A549 (cell line): ENCODE results near the gene SCYL3.

Experiments
- CEBPB ChIP-seq, 2 experiments: fragments of >200 bp in 1 of 2; sonication (Bioruptor Twin) in 1 of 2; formaldehyde crosslinking in 1 of 2; IDR thresholded peaks; 2 replicates each; pipeline ENCODE4 v1.6.1; 2012 to 2016
- HOXA7 ChIP-seq: fragments of 250-450 bp; sonication (Bioruptor Pico); IDR thresholded peaks from 2 replicates; pipeline ENCODE4 v1.5.0; 2020; ENCODE audit warnings: mild to moderate bottlenecking, moderate library complexity
- NFE2L2 ChIP-seq: fragments of 150-350 bp; conservative IDR thresholded peaks from 2 replicates; pipeline ENCODE4 v1.6.1; 2014; ENCODE audit warnings: low read length
- PHF8 ChIP-seq: fragments of 200-600 bp; sonication (generic); IDR thresholded peaks from 2 replicates; pipeline ENCODE4 v1.6.1; 2016; ENCODE audit warnings: low read depth, mild to moderate bottlenecking, antibody characterized with exemption, moderate library complexity, borderline replicate concordance
- POLR2A ChIP-seq: IDR thresholded peaks from 2 replicates; pipeline ENCODE4 v1.6.1; 2012; ENCODE audit warnings: mild to moderate bottlenecking, low read length
- POLR2AphosphoS2 ChIP-seq: conservative IDR thresholded peaks from 2 replicates; pipeline ENCODE4 v1.6.1; 2012; ENCODE audit warnings: low read length, improper control_type of control experiment, inconsistent platforms
- RARB ChIP-seq: fragments of 250-450 bp; sonication (Bioruptor Pico); IDR thresholded peaks from 2 replicates; pipeline ENCODE4 v1.8.0; 2021; ENCODE audit warnings: mild to moderate bottlenecking, moderate library complexity
- RFX5 ChIP-seq: fragments of 450-650 bp; IDR thresholded peaks from 2 replicates; pipeline ENCODE4 v1.7.1; 2014; ENCODE audit warnings: antibody characterized with exemption, mild to moderate bottlenecking, moderate library complexity
- TF ChIP-seq, protein P1 (sequence below): fragments of >200 bp; sonication (Bioruptor Twin); formaldehyde crosslinking; IDR thresholded peaks from 3 replicates; pipeline ENCODE4 v1.5.1; 2016
- TF ChIP-seq, protein P2 (sequence below): fragments of 450-650 bp; IDR thresholded peaks from 2 replicates; pipeline ENCODE4 v1.6.1; 2014; ENCODE audit warnings: antibody characterized with exemption

DNA sequence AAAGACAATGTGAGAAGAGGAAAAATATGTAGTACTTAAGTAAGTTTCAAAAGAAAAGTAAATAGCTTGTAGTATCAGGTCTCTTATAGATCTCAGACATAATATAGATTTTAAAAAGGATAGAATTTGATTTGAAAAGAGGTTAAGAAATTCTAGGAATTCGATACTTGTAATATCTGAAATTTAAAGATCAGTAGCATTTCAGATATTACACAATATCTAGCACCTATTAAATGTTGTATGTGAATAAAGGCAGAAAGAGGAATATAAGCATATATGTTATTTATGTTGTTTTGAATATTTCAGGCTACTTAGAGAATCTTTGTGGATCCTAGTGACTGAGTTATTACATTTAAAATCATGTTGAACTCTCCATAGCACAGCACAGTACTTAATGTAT lies 64.0 kb downstream of the SCYL3 start:
- TF ChIP-seq NFE2L2 (no peak), CEBPB (IDR thresholded peaks at IDR 0.05) (no peak), HOXA7 (CRISPR knock-in tag) (no peak), POLR2AphosphoS2 (no peak), PHF8 (no peak), RFX5 (no peak), RARB (CRISPR knock-in tag) (no peak), POLR2A (no peak)
- TF ChIP-seq, protein P1, sequence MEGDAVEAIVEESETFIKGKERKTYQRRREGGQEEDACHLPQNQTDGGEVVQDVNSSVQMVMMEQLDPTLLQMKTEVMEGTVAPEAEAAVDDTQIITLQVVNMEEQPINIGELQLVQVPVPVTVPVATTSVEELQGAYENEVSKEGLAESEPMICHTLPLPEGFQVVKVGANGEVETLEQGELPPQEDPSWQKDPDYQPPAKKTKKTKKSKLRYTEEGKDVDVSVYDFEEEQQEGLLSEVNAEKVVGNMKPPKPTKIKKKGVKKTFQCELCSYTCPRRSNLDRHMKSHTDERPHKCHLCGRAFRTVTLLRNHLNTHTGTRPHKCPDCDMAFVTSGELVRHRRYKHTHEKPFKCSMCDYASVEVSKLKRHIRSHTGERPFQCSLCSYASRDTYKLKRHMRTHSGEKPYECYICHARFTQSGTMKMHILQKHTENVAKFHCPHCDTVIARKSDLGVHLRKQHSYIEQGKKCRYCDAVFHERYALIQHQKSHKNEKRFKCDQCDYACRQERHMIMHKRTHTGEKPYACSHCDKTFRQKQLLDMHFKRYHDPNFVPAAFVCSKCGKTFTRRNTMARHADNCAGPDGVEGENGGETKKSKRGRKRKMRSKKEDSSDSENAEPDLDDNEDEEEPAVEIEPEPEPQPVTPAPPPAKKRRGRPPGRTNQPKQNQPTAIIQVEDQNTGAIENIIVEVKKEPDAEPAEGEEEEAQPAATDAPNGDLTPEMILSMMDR: no peak
- TF ChIP-seq, protein P2, sequence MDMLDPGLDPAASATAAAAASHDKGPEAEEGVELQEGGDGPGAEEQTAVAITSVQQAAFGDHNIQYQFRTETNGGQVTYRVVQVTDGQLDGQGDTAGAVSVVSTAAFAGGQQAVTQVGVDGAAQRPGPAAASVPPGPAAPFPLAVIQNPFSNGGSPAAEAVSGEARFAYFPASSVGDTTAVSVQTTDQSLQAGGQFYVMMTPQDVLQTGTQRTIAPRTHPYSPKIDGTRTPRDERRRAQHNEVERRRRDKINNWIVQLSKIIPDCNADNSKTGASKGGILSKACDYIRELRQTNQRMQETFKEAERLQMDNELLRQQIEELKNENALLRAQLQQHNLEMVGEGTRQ: no peak
